Left colon (tissue), 2 donors: Measurements from ENCODE around the gene TXLNG. TPM values are rescaled to one million over a fixed set of nuclear protein-coding genes. Genes with fewer than 3 reads are reported as not detected.
A peak's percentile ranks its signal among the peaks of the same experiment; 100 is the strongest.

ENCODE experiments used
- ATAC-seq: fragments of 200-7000 bp; cut with Tn5 transposase; one replicate; pipeline ENCODE4 v1.9.1; 2020; ENCODE audit warnings: mild to moderate bottlenecking, moderate library complexity
- DNase-seq, 2 donors: peaks; one replicate each; pipeline ENCODE4 v3.0.0-alpha.2; 2020
- intact Hi-C, 2 donors: fragments of 100-400 bp; cut with DNase I in 1 of 2; cut with micrococcal nuclease in 1 of 2; formaldehyde crosslinking; loops; one replicate each; pipeline versions ENCODE4 v1.11.2 to v1.14.0; 2022; cut with DNase I, micrococcal nuclease
- total RNA-seq, 2 donors: library from RNA; stranded (reverse); fragmentation: NEBNext Ultra II Directional; extraction: Animal tissue kit (Norgen Biotek cat#: 25700); gene quantifications; one replicate each; pipeline ENCODE4 v1.2.1, GENCODE V29; 2021
- donor health status: DM: no; HTN: no; CAD: no.
- donor health status: DM: yes; HTN: yes; CAD: no.

The TXLNG gene
- total RNA-seq, 2 donors from 2014 or later, result 7.7 to 9.7 TPM

DNA sequence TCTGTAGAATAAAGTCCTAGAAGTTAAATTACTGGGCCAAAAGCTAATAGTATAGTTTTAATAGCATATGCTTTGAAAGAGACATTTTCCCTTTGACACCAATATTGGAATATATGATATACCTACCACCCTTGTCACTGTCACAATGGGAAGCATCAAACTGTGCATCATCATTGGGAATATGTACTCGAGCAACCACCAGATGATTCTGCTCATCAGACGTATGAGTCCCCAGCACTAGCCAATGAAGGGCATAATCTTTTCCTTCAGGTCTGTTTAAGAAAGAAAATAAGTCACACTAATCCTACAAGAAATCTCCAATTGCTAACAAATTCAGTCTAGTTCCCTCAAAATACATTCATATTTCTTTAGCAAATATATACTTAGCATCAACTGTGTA lies 76.6 kb downstream of the TXLNG start:
- intact Hi-C loops, result no loop called here
- no peak for DNase-seq
- no peak for ATAC-seq

DNA sequence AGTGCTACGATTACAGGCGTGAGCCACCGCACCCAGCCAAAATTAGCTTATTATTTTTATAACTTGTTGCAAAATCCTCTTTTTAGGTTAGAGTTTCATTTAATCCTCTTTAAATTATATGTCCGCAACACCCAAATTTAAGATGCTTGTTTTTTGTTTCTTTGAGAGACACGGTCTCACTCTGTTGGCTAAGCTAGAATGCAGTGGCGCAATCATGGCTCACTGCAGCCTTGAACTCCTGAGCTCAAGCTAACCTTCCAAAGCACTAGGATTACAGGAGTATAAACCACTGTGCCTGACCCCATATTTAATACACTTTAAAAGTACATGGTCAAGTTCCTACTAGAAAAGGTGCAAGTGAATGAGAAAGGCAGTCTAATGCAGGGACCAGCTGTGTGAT lies 81.7 kb downstream of the TXLNG start:
- intact Hi-C loops, result no loop called here
- DNase-seq (no peak), ATAC-seq (no peak)

DNA sequence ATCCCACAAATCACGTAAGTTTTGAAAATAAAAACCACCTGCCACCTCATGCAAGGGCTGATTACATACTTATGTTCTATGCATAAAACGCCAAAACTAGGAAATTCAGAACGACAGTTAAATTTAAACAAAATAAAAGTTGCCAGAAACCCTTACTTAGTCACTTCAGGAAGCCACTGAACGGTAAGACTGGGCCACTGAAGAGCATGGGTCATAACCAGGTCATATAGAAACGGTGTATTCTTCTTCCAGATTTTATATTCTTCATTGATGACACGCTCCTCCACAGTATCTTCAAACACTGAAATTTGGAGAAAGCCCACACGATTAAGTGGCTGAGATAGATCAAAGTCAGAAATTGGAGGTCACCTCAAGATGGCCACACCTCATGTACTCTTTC lies 82.7 kb downstream of the TXLNG start:
- no peak for DNase-seq
- intact Hi-C loops, result no loop called here
- ATAC-seq, result no peak

DNA sequence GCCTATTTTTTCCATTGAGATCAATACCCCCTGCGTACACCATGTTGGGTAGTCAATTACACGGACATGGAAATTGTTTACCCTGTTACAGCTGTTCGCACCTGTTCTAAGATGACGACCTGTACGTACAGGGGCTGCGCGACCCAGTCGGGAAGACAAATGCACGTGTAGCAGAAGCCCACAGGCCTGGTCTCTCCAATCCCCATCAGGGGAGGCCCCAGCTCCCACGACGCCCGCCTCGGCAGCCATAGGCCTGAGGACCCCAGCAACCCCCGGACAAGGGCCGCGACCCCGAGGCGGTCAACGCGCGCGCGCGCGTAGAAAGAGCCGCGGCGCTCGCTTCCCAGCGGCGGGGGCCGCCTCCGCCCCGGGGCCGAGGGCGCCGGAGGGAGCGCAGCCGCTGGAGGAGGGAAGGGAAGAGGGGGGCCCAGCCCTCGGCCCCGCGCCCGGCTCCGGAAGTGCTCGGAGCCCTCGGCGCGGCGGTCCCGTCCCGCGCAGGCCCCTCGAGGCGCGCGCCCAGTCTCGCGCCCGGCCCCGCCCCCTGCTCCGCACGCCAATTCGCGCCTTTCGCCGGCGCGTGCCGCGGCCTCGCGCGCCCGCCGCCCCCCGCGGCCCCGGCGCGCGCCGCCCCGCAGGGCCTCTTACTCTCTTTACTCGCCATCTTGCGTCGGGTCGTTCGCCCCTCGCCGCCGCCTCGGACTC lies 83.3 kb downstream of the TXLNG start:
- intact Hi-C loops, result no loop called here
- peak; percentile 34 to 50 for DNase-seq
- ATAC-seq, result peak; percentile 23

DNA sequence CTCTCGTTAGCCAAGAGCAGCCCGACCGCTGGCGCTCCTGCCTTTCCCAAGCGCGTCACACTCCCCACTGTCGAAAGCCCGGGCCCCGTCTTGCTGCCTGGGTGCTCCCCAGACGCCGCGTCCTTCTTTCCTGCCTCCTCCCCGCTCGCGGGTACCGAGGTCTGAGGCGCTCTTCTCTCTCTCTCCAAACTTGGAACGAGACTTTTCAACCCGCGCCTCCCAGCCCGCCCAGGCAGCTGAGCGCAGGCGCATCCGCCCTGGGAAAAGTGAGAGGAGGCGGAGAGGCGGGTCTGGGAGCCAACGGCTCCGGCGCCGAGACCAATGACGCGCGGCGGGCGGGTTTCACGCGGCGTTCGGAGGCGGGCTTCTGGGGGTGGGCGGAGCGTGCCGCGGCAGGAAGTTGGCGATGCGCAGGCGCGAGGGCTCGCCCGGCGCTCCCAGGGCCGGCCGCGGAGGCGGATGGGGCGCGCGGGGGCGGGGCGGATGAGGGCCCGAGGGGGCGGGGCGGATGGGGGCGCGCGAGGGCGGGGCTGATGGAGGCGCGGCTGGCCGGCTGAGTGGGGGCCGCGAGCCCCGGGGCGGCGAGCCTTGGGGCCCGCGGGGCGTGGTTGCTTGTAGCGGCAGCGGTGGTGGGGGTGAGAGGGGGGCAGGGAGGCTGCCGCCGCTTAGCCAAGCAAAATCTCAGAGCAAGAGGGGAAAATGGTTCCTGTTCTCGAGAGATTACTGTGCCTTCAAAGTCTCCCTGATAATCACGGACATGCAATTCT lies 84.0 kb downstream of the TXLNG start, which contains the start of gene RBBP7:
Gene RBBP7 (minus strand): TSS at position 268 of the 767 bp plus-strand sequence. CDS start 309 bp downstream, outside the sequence.
- intact Hi-C loops, result no loop called here
- DNase-seq (peak; percentile 93 to 94), ATAC-seq (peak; percentile 93)

DNA sequence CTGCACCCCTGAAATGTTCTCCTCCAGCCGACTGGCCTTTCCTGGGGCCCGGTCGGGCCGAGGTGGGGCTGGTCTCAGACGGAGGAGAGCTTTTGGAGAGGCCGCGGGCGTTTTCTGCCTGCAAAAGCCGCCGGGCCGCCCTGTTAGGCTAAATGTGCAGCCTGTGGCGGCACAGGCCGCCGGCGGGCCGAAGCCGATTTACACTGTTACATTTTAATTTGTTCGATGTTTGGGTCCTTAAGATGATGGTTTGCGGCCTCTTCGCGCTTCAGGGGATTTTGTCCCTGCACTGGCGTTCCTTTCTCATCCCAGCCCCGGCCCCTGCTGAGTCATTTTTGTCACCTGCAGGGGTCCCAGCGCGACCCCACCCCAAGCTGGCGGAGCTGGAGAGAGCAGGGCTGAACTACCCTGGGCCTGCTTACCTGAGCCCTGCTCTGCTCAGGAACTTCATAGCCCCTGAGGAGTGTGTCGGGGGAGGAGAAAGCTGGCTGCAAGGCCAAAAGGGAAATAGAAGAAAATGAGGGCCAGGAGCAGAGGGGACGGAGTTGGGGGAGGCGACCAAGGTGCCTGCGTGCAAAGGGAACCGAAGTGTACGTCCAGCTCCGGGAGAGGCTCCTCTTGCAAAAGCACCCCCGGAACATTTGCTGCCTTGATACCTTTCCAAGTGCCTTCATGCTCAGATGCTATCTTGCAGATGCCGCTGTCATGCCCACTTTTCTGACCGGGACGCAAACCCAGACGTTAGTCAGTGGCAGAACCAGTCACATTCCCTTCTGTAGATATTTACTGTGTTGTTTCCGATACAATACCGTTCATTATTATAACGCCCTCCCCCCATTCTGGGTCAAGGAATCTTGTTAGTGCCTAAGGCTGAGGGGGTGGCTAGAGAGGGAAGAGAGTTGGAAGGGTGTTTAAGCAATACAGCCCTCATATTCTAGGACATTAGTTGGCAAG lies 84.9 kb downstream of the TXLNG start:
- peak; percentile 13 for ATAC-seq
- peak; percentile 27 to 67 for DNase-seq
- intact Hi-C loops, result no loop called here

DNA sequence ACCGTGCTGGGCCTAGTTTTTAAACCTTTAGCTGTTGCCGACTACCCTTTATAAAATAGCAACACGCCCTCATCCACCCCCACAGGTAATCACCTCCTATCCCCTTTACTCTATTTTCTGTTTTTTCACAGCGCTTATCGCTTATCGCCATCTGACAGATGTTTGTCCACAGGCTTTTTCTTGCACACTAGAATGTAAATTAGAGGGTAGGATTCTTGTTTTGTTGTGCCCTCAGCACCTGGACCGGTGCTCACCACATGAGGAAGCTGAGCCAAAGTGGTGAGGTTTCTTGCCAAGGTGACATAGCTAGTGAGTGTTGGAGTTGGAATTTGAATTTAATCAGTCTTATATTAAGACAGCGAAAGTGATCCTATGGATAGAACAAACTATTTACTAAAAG lies 86.8 kb downstream of the TXLNG start:
- DNase-seq (no peak), ATAC-seq (no peak)
- intact Hi-C loops, result no loop called here

DNA sequence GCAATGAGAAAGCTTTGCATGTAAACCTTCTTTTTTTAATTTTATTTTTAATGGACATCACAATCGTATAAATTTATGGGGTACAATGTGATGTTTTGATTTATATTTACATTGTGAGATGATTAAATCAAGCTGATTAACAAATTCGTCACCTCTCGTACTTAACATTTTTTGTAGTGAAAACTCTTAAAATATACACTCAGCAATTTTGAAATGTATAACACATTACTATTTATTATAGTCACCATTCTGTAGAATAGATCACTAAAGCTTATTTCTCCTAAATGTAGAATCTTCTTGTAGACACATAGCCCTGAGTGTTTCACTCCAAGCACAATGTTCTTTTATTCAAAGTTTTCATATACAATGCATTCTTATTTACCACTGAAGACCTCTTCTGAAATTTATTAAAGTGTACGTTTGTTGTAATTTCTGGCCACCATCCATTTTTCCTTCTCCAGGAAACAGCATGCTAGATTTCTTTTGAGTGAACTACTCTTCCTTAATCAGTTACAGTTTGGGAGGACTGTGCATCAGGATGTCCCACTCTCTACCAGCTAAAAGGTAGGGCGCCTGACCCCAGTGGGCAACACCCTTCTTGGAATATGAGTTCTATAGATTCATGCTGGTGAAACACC lies 88.3 kb downstream of the TXLNG start:
- DNase-seq (no peak), ATAC-seq (no peak)
- intact Hi-C loops, result no loop called here

DNA sequence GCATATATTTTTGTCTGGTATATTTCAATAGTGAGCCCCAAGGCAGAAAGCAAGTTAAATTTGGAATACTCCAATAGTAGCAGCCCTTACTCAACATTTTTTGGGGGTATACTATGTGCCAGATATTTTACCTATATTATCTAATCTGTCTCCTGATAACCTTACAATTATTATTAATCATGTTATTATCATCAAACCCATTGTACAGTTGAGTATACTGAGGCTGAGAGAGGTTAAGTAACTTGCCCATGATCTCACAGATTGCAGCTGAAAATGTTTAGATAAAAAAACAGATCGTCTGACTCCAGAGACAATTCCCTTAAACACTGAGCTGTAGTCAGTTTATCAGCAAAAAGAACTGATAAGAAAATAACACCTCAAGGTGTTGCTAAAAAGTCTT lies 90.4 kb downstream of the TXLNG start:
- intact Hi-C loops, result no loop called here
- no peak for ATAC-seq
- no peak for DNase-seq

DNA sequence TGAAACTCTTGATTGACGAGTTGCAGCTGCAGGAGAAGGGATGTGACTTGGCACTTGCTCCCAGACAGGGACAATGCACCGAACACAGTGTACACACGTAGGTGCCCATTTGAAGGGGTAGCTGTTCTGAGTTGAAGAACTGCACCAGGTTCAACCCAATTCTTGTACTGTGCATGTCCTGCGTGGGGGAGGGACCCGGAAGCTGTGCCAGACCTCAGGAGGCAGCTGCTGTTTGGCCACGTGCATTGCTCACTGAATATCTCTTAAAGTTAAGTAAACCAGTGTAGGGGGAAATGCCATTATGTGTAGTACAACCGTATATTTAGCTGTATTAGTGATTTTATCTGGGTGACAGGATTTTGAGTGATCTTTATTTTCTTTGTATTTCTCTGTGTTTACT lies 95.9 kb downstream of the TXLNG start:
- ATAC-seq (peak; percentile 70), DNase-seq (peak; percentile 58 to 64)
- intact Hi-C loops, result no loop called here

DNA sequence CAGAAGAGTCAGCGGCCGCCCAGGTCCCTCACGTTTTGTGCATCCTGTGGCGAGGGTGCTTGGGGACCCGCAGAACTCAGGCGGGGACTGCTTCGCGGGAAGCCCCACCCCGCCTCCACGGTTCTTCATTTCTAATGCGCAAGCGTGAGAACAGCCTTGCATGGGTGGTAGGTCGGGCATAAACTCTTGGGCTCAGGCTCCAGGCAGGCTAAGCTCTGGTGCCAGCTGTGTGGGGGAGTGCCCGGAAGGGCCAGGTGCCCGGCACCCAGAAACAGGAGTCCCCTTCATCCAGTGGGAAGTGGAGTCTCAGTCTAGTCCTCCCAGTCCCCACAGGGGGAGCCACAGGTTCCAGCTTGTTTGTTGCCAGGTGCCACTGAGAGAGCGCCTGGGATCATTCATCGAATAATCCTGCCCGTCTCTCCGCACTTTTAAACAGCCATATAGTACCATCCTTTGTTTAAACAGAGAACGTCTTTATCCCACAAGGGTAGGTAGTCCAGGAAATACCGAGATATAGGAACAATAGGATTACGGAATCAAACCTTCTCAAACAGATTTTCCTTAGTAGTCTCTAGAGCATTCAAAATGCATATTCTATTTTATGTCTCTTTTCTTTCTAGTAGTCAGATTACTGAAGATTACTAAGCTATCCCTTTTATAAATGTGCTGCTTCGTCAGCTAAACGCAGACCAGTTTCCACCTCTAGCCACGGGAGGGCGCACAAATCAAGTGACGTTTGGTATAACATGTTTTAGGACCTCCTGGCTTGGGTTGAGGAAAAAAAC lies 96.6 kb downstream of the TXLNG start:
- intact Hi-C loops, result no loop called here
- ATAC-seq (peak; percentile 80), DNase-seq (peak; percentile 60 to 83)

DNA sequence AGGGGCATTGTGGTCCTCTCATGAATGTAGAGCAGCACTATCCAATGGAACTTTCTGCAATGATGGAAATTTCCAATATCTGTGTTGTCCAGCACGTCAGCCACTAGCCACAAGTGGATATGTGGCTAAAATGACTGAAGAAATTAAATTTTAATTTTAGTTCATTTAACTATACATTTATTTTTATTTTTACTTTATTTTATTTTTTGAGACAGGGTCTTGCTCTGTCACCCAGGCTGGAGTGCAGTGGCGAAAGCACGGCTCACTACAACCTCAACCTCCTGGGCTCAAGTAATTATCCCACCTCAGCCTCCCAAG lies 97.2 kb downstream of the TXLNG start:
- no peak for DNase-seq
- ATAC-seq, result no peak
- intact Hi-C loops, result no loop called here

DNA sequence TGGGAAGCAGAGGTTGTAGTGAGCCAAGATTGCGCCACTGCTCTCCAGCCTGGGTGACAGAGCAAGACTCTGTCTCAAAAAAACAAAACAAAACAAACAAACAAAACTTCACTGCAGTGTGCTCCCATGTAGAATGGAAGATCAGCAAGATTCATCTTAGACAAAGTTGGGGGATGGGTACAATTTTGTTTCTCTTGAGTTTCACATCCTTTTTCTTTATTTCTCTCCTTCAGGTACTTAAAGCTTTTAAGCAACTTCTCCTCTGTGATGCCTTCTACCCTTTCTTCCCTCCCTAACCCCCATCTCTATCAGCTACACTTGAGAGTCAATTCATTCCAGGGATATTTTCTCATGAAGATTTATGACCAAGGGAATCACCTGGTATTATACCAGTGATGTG lies 99.4 kb downstream of the TXLNG start:
- ATAC-seq (no peak), DNase-seq (no peak)
- intact Hi-C loops, result no loop called here

DNA sequence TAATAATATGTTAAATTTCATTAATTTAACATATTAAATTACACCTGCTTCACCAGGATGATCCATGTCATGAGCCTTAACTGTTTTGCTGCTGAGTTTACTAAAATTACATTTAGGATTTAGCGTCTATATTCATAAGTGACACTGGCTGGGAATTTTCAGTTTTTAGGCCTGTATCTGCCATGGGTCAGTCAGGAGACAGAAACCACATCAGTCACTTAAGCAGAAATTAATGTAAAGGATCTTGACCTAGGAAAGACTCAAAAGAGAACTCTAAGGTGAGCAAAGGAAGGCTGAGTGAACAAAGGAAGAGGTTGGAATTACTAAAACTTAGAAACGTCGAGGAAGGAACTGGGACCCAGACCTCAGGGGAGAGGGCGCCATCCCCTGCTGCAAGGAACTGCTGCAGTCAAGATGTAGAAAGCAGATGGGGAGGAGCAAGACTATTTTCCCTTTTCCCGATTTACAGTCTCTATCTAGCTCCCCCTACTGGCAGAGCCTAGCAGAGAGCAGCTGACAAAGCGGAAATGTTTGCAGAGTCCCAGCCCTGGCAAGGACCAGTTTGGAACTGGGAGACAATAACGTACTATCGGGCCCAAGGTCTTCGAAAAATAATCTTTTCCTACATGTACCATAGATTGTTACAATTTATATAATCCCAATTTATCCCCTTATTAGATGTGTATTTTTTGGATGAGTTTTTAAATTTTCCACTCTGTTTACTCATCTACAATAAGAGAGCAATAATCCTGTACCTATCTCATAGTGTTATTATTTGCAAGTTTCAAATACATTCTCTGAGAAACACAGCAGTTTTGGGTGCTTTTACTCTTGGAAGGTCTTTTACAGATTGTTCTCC lies 106.5 kb downstream of the TXLNG start:
- ATAC-seq (peak; percentile 95), DNase-seq (peak; percentile 65 to 75)
- intact Hi-C loops, result no loop called here
